ENCODE data around the gene FLAD1.
"Not testable (repeated sequence)": the region's sequence is repeated elsewhere in the genome, so short reads cannot be mapped to it uniquely, and the experiment has no call there.

Gene FLAD1

GRCh38 chr1:154967331-154967950, 15.7 kb upstream of the FLAD1 start:
- DNase-seq (ENCODE audit: low read depth in 3 of 3), result no peak

- no peak for DNase-seq (ENCODE audit: low read depth in 3 of 3)
These were observed 14.4 kb upstream of the FLAD1 start for GRCh38 chr1:154968731-154969130.

GRCh38 chr1:154969246-154969645, 13.9 kb upstream of the FLAD1 start:
- DNase-seq (ENCODE audit: low read depth in 3 of 3), result no peak

GRCh38 chr1:154969860-154970452, 13.2 kb upstream of the FLAD1 start:
- DNase-seq (ENCODE audit: low read depth in 3 of 3), result no peak

- peak in 1 of 3 donors; percentile 20 for DNase-seq (ENCODE audit: low read depth in 3 of 3)
These were observed 12.4 kb upstream of the FLAD1 start, which contains the start of gene SHC1 for GRCh38 chr1:154970631-154971340. Gene SHC1, minus strand, starts transcription at chr1:154970747. Its CDS starts 221 bp downstream, at chr1:154970526.

- no peak for DNase-seq (ENCODE audit: low read depth in 3 of 3)
These were observed 11.7 kb upstream of the FLAD1 start for GRCh38 chr1:154971341-154971998.

GRCh38 chr1:154972213-154972516, 11.0 kb upstream of the FLAD1 start:
- DNase-seq (ENCODE audit: low read depth in 3 of 3), result no peak

- DNase-seq (ENCODE audit: low read depth in 3 of 3), result no peak
These were observed 10.4 kb upstream of the FLAD1 start for GRCh38 chr1:154972517-154973343.

- peak; percentile 94 to 97 (median 95) for DNase-seq (ENCODE audit: low read depth in 3 of 3)
These were observed 9.6 kb upstream of the FLAD1 start for GRCh38 chr1:154973344-154974101.

GRCh38 chr1:154974102-154974807, 8.9 kb upstream of the FLAD1 start, which contains the start of gene CKS1B:
Gene CKS1B, plus strand, starts transcription at chr1:154974681. Its CDS starts 65 bp downstream, at chr1:154974746.
- peak; percentile 87 to 94 (median 89) for DNase-seq (ENCODE audit: low read depth in 3 of 3)

GRCh38 chr1:154974808-154975408, 8.2 kb upstream of the FLAD1 start:
- DNase-seq (ENCODE audit: low read depth in 3 of 3), result peak; percentile 87 to 93 (median 90)

GRCh38 chr1:154975409-154976059, 7.6 kb upstream of the FLAD1 start:
- peak in 2 of 3 donors; percentile 36 to 59 for DNase-seq (ENCODE audit: low read depth in 3 of 3)

- not testable (repeated sequence) for DNase-seq (ENCODE audit: low read depth in 3 of 3)
These were observed 5.4 kb upstream of the FLAD1 start for GRCh38 chr1:154977762-154978161.

- no peak for DNase-seq (ENCODE audit: low read depth in 3 of 3)
These were observed 4.8 kb upstream of the FLAD1 start for GRCh38 chr1:154978360-154978759.

- no peak for DNase-seq (ENCODE audit: low read depth in 3 of 3)
These were observed 803 bp upstream of the FLAD1 start for GRCh38 chr1:154982341-154982740.

- no peak for DNase-seq (ENCODE audit: low read depth in 3 of 3)
These were observed 777 bp downstream of the FLAD1 start for GRCh38 chr1:154983776-154984466.

GRCh38 chr1:154986736-154987135, 3.6 kb downstream of the FLAD1 start:
- not testable (repeated sequence) for DNase-seq (ENCODE audit: low read depth in 3 of 3)

GRCh38 chr1:154987326-154987725, 4.2 kb downstream of the FLAD1 start:
- no peak for DNase-seq (ENCODE audit: low read depth in 3 of 3)
